Vagina (tissue), 2 donors: ENCODE measurements around the gene CRISPLD2.

Experiments used
- CTCF ChIP-seq, 3 experiments: fragments of 450-650 bp in 2 of 3; fragments of 200-600 bp in 1 of 3; sonication (generic) in 1 of 3; IDR thresholded peaks; one replicate each; pipeline ENCODE4 v1.5.1; 2017 to 2019; ENCODE audit warnings: antibody characterized with exemption in 3 of 3, mild to moderate bottlenecking in 2 of 3, moderate library complexity in 2 of 3
- POLR2A ChIP-seq, 2 donors: fragments of 450-650 bp; IDR thresholded peaks; one replicate each; pipeline ENCODE4 v1.6.1; 2017; ENCODE audit warnings: antibody characterized with exemption in 2 of 2, mild to moderate bottlenecking in 2 of 2, moderate library complexity in 2 of 2
- POLR2AphosphoS5 ChIP-seq, 2 donors: sonication (generic); formaldehyde crosslinking; IDR thresholded peaks; one replicate each; pipeline ENCODE4 v1.9.0; 2017; ENCODE audit warnings: antibody characterized with exemption in 2 of 2, mild to moderate bottlenecking in 2 of 2, low read depth in 1 of 2; ENCODE audit not compliant: insufficient read depth in 1 of 2

- TF ChIP-seq CTCF (IDR thresholded peaks at IDR 0.05) (no peak), POLR2A (IDR thresholded peaks at IDR 0.05) (no peak), POLR2AphosphoS5 (IDR thresholded peaks at IDR 0.05; ENCODE audit: insufficient read depth in 1 of 2, low read depth in 1 of 2) (no peak)
These were observed 72.3 kb downstream of the CRISPLD2 start for GRCh38 chr16:84892097-84892496.
